Fibroblast of skin of left quadriceps (primary cell): Measurements from ENCODE around the gene GPRC6A.

Experiments
- DNase-seq, 2 experiments: peaks; one replicate each; pipeline ENCODE4 v3.0.0-alpha.2; 2013; ENCODE audit warnings: low read depth in 2 of 2

Gene GPRC6A

DNA sequence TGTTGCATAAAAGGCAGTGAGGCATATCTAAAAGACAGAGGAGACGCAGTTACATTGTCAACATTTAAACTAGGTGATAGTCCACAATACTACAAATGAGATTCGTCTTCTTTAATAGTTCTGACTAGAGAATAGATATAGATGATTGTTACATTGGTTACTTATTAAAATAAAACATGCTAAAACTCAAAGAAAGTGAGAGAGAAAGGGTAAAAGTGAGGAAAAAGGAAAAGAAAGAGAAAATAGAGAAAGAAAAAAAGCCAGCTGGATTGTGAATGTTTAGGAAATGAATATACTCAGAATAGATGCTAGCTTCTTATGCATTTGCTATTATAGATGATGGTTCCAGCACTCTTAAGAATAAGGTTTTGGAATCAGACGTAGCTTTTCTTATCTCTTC lies 35.7 kb downstream of the GPRC6A start:
- no peak for DNase-seq

DNA sequence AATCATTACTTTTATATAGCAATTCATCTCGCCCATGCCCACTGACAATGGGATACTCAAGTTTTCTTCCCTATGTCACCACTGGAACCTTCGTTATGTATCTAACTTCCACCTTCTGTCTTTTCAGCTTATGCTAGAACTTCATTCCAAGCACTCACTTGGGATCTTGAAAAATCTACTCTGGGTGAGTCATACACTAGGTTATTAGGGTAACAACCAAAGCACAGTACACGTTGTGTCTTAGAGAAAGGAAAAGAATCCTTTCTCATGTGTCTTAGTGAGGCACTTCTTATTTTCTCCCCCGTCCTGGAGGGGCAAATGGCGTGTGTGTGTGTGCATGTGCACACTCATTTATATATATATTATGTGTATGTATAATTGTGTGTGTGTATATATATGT lies 45.0 kb downstream of the GPRC6A start:
- no peak for DNase-seq

DNA sequence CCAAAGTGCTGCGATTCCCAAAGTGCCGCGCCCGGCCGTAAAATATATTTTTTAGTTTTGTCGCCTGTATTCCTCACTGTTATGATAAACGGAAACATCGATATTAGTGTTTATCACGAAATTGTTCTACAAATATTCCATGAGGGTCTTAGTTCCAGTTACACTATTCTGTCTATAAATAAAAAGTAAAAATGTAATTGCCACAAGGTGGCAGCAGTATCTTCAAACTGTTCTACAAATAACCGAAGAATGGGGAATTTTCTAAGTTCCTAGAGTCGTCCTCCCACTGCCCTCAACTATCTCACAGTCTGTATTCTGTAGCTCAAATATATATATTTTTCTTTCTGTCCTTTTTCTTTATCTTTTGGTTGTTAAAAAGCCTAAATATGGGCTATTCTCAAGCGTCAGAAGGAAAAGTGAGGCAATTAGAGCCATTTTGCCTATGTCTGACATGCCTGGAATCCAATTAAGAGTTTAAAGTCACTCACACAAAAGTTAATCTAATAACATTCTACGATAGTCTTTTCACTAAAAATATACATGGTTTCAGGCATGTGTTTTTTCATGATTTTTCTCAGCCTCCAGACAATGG lies 49.2 kb downstream of the GPRC6A start:
- DNase-seq, result peak in 1 of 2 experiments; percentile 5

DNA sequence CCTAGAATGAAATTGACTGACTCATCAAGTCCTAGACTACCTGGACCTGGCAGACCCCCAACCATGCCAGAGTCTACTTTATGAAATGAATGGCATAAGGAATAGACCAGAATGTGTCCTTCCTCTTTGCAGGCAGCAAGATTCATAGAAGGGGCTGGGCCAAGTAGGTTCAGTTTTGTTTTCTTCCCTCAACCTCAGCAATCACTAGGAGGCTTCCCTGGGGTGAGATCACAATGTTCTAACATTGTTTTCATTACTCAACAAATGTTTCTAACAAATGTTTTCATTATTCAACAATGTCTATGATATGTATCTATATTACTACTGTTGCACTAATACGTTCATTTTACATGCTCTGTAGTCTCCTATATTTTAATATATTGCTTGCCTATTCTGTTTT lies 55.0 kb downstream of the GPRC6A start:
- DNase-seq, result no peak

DNA sequence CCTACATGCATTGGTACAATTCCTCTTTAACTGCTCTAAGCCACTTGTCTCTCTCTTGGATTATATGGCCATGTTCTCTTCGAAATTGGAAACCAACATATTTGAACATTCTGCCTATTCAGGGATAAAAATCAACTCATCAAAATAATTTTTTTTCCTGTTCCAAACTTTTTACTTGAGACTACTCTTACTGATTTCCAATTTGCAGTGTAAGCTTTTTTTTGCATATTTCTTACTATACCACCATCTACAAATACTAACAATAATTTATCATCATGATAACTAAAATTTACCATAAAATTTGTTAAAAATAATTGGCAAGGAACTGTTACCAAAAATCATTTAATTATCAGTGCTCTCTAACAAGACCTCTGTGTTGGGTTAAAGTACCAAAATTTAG lies 56.4 kb downstream of the GPRC6A start:
- no peak for DNase-seq

DNA sequence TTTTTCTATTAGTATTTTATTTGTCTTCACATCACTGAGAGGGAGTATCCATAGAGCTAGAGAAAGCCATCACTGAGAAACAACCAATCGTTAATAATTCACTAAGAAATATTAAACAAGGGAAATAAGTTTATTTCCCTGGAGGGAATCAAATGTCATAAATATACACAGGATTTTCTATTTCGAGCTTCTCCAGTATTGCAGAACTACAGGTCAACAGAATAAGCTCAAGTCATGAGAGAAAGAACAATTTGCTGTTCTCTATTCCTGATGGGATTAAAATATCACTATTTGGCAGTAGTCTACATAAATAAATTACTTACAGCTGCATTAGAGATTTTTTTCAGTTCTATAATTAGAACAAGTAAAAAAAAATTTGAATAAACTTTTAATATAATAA lies 61.2 kb downstream of the GPRC6A start:
- no peak for DNase-seq

DNA sequence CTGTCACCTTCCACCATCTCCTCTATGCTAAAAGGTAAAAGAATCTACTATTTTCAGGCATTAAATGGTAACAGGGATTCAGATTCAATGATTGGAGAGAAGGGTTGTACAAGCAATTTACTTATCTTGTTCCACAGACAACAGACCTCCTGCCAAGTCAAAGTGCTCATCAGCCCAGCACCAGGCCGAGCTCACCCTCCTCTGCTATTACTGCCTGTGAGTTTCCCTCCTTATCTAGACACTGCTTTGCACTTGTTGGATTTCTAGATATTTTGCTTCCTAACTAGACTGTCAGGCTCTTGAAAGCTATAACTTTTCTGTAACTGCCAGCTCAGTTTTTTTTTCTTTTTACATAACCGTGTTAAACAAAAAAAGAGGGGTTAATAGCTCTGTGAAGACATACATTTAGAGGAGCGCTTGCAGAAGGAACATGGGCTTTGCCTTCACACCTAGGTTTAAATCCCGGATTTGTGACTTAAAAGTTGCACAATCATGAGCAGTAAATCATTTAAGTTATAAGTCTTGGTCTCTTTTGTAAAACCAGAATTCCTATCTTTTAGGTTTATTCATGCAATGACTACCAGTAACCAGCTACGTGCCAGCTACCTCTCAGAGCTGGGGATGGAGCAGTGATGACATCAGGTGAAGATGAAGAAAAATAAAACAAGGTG lies 62.2 kb downstream of the GPRC6A start:
- DNase-seq, result no peak

DNA sequence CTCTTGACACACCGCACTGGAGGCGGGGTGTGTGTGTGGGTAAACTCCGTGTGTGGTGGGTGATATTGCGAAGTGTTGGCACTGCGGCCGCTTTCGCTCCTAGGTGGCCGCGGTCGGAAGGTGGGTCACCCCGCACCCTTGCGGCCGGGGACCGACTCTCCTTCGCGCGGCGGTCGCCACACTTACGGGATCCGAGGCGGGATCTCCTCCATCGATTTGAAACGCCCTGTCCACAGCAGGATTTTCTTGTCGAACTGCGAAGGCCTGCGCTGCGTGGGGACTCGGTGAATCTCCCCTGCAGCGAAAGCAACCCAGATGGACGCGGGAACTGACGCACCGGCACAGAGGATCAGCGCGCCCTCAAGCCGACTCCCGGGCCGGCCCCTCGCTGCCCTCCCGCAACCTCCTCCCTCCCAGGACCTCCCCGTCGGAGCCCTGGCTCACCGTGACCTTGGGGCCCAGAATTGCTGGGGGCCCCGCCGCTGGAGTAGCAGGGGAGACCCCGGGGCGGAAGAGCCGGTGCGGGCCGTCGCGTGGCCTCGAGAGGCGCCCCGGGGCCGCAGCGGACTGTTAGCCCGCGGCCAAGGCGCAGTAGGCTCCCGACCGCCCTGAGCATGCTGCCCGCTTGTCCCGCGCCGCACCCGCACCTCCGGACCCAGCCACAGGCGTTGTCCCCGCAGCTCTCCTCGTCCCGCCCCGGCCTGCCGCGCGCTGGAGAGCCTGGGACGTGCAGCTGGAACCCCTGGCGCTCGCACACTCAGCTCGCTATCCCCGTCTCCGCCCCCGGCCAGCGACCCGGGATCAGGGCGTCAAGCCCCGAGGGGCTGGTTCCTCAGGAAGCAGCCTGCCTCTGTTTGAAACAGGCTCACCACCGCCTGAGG lies 63.7 kb downstream of the GPRC6A start, which contains the start of gene FAM162B:
FAM162B (minus strand) TSS at position 759 of the 881 bp plus-strand sequence; CDS start at position 616, 143 bp downstream.
- DNase-seq, result no peak

DNA sequence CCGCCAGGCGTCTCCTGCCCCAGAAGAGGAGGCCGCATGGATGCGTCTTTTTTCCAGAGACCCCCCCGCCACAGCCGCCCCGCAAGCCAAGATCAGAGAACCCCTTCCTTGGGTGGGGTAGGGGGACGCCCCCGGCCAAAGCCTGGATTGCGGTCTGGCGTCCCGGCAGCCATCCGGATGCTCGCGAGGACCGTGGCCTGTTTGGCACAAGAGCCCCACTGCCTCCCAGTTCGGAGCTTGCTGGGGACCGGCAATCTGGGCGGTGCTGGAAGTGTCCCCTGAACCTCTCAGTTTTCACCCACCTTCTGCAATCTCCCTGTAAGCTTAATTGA lies 64.3 kb downstream of the GPRC6A start:
- no peak for DNase-seq

DNA sequence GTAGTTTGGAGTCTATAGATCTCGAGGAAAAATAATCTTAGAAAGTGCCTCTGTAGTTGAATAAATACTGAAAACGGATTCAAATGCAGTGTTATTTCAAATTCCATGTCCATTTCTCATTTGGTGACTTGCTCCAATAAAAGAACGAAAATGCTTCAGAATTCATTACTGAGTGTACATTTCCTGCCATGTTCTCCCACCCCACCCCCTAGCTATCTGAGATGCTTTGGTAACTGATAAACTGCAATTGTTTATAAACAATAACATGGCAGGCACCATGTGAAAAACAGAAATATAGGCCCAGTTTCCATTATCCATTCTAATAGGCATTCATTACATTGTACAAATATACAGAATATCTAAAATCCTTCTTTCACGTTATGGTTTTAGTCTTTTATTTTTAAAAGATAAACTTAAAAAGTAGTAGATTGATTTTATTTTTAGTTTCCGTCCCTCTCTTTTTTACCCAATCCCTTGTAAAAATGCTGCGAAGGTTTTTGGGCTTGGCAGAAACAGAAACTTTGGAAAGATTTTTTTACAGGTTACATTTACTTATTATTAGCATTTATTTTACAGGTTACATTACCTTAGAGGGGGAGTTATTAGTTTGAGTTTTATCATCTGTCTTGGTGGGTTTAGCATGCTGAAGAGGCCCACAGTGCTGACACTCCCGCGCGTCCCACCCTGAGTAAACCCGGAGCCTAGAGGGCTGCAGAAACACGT lies 64.8 kb downstream of the GPRC6A start:
- no peak for DNase-seq

DNA sequence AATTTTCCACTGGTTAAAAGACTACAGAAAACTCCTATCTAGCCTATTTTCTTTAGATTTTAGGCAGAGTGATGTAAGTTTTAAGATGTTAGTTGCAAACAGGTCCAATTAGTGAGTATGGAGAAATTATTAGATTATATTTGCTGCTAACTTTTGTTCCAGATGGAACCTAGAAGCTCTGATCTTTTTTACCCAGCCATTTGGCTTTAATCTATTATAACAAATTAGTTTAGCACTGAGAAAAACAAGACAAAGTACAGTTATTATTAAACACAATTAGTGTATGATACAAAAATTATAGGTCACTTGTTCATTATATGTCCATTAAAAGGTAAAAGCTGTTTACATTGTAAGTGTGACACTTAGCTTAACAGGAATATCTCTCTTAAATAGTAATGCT lies 65.8 kb downstream of the GPRC6A start:
- DNase-seq, result no peak

DNA sequence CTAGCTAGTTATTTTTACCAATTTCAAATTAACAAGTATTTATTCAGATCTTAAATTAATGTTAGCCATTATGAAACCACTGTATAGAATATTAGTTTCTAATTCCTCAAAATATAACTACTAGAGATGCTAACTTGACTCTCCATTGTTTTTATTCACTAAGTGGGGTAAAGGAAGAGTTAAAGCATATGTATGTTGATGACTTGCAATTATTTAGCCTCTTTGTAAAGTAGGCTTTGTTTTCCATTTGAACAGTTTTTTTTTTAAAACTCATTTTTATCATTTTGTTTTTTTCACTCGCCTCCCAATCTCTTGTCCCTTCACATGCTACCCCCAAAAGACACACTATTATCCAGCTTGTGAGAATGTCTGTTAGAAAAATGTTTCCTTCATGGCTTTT lies 66.6 kb downstream of the GPRC6A start:
- no peak for DNase-seq

DNA sequence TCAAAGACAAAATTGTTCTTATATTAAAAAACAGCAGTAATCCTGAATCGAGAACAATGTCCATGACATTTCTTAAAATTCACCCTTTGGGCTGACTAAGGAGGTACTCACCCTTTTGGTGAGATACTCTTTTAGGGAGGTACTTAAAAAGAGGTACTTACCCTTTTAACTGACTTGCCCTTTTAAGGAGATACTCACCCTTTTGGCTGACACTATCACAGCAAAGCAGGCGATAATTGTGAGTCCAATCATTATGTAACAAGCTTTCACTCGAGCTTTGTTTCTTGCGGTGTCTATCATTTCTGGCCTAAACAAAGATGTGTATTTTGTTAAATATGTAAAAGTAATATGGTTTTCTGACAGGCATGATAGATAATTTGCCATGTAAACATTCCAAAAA lies 67.1 kb downstream of the GPRC6A start:
- no peak for DNase-seq

DNA sequence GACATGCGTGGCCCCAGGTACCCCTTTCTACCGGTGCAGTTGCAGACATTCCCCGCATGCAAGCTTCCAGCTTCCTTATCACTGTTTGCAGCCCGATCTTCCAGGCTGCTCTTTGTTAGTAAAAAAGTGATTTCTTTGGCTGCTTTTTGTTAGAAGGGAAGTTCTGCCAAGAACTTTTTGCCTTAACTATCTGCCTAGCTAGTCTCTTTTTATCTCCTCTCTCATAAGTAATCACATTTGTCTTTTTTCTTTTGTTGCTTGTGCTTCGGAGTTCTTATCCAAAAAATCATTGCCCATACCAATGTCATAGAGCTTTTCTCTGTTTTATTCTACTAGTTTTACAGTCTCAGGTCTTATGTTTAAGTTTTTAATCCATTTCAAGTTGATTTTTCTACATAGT lies 83.7 kb downstream of the GPRC6A start:
- DNase-seq, result no peak
